AG04449 (cell line): ENCODE data around the gene GRAMD2A.
A peak's percentile ranks its signal among the peaks of the same experiment; 100 is the strongest.

Source experiments
- CTCF ChIA-PET: fragments of 350-600 bp; formaldehyde crosslinking; extraction: SDS; loops from one replicate; lab custom pipeline; 2021; ENCODE audit warnings: antibody characterized with exemption; lab: Yijun Ruan, JAX
- POLR2A ChIA-PET: fragments of 400-600, 350-600 bp; formaldehyde crosslinking; extraction: SDS; loops from one replicate; lab custom pipeline; 2020; ENCODE audit warnings: antibody characterized with exemption, inconsistent platforms; lab: Yijun Ruan, JAX
- DNase-seq: peaks from one replicate; pipeline ENCODE4 v3.0.0-alpha.2; 2010; ENCODE audit warnings: low read depth, low spot score
- H3K4me3 ChIP-seq: 2 replicates; pipeline ENCODE4 v1.5.1; 2011; ENCODE audit warnings: low read depth, mild to moderate bottlenecking, control low read depth, low read length
- TF ChIP-seq, protein P1 (sequence below): IDR thresholded peaks from one replicate; pipeline ENCODE4 v1.5.1; 2011; ENCODE audit warnings: mild to moderate bottlenecking, moderate library complexity, low read length, control low read depth, inconsistent platforms; ENCODE audit not compliant: insufficient read depth; ENCODE audit errors: missing control alignments

The GRAMD2A gene

DNA sequence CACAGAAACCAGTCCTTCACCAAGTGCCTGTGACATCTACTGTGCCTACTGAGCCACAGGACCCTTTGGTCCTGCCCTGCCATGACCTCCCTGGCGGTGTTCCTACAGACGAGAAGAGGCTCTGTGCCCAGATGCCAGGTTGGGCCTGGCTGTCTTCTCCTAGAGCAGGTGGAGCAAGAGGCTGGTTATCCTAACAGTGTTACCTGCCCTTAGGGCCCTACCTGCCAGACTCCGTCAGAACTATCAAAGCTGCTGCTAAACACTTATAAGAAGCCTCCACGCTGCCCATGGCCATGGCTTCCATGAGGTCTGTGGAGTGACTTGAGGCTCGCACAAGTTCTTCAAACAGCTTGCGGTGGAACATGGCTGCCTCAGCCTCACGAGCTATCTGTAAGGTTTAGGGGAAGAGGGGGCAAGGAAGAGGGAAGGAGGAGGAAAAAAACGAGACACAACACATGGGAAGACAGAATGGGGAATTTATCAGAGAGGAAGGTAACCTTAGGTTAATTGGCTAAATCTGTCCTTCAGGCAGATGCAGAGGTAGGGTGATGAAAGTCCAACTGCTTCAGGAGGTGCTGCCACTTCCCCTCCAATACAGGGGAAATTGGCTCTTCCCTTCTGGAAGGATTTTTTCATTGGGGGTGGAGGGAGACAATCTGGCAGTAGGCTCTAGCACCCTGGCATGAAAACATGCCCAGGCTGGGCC is 5.4 kb upstream of the GRAMD2A start:
- no peak for DNase-seq
- TF ChIP-seq, protein P1, sequence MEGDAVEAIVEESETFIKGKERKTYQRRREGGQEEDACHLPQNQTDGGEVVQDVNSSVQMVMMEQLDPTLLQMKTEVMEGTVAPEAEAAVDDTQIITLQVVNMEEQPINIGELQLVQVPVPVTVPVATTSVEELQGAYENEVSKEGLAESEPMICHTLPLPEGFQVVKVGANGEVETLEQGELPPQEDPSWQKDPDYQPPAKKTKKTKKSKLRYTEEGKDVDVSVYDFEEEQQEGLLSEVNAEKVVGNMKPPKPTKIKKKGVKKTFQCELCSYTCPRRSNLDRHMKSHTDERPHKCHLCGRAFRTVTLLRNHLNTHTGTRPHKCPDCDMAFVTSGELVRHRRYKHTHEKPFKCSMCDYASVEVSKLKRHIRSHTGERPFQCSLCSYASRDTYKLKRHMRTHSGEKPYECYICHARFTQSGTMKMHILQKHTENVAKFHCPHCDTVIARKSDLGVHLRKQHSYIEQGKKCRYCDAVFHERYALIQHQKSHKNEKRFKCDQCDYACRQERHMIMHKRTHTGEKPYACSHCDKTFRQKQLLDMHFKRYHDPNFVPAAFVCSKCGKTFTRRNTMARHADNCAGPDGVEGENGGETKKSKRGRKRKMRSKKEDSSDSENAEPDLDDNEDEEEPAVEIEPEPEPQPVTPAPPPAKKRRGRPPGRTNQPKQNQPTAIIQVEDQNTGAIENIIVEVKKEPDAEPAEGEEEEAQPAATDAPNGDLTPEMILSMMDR: no peak
- no peak overlapping the region for H3K4me3 ChIP-seq
- CTCF ChIA-PET: interaction anchor here (1.4 to 1.8 kb wide), 2 partner anchors 24 to 71 kb away, joined by 6 to 8 read pairs; no protein-coding TSS in a partner anchor
- POLR2A ChIA-PET: interaction anchor here (0.5 to 1.4 kb wide), 3 partner anchors 22 to 27 kb away, joined by 3 to 8 read pairs (median 6); partner anchors contain the start of gene PKM

DNA sequence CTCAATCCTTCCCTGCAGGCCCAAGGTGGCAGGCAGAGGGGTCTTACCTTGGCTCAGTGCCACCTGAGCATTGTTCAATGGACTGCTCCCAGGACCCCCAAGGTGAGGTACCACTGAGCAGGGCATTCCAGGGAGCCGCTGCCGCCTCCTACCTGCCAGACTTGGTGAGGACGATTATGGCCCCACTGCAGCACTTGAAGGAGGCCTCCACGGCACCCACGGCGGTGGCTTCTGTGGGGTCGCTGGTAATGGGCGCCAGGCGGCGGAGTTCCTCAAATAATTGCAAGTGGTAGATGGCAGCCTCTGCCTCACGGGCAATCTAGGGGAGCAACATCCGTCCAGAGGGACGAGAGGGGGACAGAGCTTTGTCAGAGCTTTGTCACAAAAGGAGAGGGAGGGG is 4.7 kb upstream of the GRAMD2A start:
- POLR2A ChIA-PET: no interaction called here
- H3K4me3 ChIP-seq: no peak overlapping the region
- DNase-seq: no peak
- TF ChIP-seq, protein P1: no peak
- CTCF ChIA-PET: interaction anchor here (1.4 to 3.8 kb wide), 4 partner anchors 19 to 72 kb away, joined by 3 to 24 read pairs (median 7); no protein-coding TSS in a partner anchor

DNA sequence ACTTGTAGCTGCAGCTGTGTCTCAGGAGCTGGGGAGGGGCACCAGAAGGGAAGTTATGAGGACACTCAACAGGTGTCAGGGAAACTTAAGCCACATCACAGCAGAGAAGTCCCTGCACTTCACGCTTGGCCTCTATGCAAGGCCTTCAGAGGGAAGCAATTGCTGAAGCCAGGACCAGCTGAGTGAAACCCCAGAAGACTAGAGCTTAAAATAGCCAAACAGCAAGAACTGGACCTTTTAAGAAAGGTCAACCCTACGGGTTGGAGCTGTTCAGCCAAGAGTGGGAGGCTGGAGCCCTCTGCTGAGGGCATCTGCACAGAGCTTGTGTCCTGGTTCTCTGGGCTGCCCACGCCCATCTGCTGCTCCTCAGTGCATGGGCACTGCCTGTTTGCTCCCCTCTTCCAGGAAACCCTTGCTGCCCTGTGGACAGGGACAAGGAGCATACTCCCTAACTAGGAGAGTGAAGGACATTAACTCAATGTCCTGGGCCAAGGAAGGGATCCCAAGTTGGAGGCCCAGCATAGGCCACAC is 3.9 kb upstream of the GRAMD2A start:
- no peak overlapping the region for H3K4me3 ChIP-seq
- ChIA-PET POLR2A (interaction anchor here (0.8 to 1.5 kb wide), 2 partner anchors 13 to 30 kb away, joined by 3 to 4 read pairs; partner anchors contain the start of gene PKM), CTCF (interaction anchor here (1.0 to 6.1 kb wide), 10 partner anchors 8 to 85 kb away, joined by 3 to 41 read pairs (median 7); no protein-coding TSS in a partner anchor)
- DNase-seq: no peak
- TF ChIP-seq, protein P1: no peak

DNA sequence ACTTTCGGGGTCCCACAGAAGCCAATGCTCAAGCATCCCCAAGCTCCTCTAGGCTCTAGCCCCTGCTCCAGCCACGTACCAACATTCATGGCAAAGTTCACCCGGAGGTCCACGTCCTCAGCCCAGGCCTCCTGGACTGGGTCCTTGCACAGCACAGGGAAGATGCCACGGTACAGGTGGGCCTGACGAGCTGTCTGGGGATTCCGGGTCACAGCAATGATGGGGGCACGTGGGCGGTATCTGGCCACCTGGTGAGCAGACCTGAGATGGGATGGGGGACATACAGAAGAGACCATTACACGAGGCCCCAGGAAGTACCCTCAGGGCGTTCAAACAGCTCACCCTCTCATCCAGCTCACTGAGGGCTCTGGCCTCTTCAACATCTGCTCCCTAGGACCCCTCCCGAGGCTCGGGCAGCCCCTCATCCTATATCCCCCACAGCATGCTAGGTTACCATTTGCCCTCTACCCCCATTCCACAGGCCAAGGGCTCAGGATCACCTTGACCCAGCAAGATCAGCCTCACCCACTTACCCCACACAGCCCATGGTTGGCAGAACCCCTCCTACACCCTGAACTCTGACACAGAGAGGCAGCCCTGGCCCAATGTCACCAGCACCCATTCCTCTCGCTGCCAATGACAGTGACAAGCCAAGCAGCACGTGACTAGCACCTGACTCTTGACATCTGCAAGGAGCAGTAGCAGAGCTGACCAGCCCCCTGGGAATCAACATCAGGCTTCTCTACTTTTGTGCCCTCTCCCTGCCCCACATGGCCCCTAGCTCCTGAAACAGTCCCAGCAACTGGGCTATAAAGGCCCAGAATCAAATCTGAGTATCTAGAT is 3.0 kb upstream of the GRAMD2A start:
- no peak overlapping the region for H3K4me3 ChIP-seq
- no peak for DNase-seq
- ChIA-PET POLR2A (interaction anchor here (0.8 to 1.6 kb wide), 7 partner anchors 9 to 36 kb away, joined by 3 to 4 read pairs (median 3); partner anchors contain the start of gene PKM), CTCF (interaction anchor here (0.5 to 6.1 kb wide), 20 partner anchors 9 to 131 kb away, joined by 3 to 41 read pairs (median 4); partner anchors contain the start of gene PKM)
- TF ChIP-seq, protein P1: no peak

GRCh38 chr15:72199721-72200212 is 2.2 kb upstream of the GRAMD2A start:
- TF ChIP-seq, protein P1: peak; percentile 88
- DNase-seq: no peak
- no peak overlapping the region for H3K4me3 ChIP-seq
- ChIA-PET CTCF (interaction anchor here (0.5 to 6.1 kb wide), 19 partner anchors 10 to 447 kb away, joined by 3 to 41 read pairs (median 6); partner anchors contain the start of gene PKM), POLR2A (interaction anchor here (1.2 to 1.6 kb wide), 5 partner anchors 10 to 37 kb away, joined by 3 to 4 read pairs (median 3); no protein-coding TSS in a partner anchor)
